ENCODE data around the gene ZNF275.

GRCh38 chrX:153302796-153303195, 31.2 kb upstream of the ZNF275 start:
- TF ChIP-seq BACH2 (CRISPR knock-in tag; IDR thresholded peaks at IDR 0.05; ENCODE audit: borderline replicate concordance): no peak
- TF ChIP-seq ZFP3 (CRISPR knock-in tag; IDR thresholded peaks at IDR 0.05): no peak
- TF ChIP-seq PPARA (CRISPR knock-in tag; IDR thresholded peaks at IDR 0.05; ENCODE audit: borderline replicate concordance): no peak
- no peak for TF ChIP-seq PATZ1 (CRISPR knock-in tag; IDR thresholded peaks at IDR 0.05; ENCODE audit: borderline replicate concordance)
- TF ChIP-seq ZC3H10 (CRISPR knock-in tag; IDR thresholded peaks at IDR 0.05): no peak
